C4-2B (cell line): ENCODE results near the gene CEP295NL.
"Not testable (repeated sequence)": the region's sequence is repeated elsewhere in the genome, so short reads cannot be mapped to it uniquely, and the experiment has no call there.

ENCODE experiments used
- H3K27ac ChIP-seq: fragments of 450-650 bp; 2 replicates; pipeline ENCODE4 v1.5.1; 2017
- ZFX ChIP-seq: fragments of 450-650 bp; IDR thresholded peaks from 2 replicates; pipeline ENCODE4 v1.6.1; 2017
- TF ChIP-seq, protein P1 (sequence below): fragments of 450-650 bp; conservative IDR thresholded peaks from 2 replicates; pipeline ENCODE4 v1.5.1; 2017; ENCODE audit warnings: mild to moderate bottlenecking

CEP295NL gene

DNA sequence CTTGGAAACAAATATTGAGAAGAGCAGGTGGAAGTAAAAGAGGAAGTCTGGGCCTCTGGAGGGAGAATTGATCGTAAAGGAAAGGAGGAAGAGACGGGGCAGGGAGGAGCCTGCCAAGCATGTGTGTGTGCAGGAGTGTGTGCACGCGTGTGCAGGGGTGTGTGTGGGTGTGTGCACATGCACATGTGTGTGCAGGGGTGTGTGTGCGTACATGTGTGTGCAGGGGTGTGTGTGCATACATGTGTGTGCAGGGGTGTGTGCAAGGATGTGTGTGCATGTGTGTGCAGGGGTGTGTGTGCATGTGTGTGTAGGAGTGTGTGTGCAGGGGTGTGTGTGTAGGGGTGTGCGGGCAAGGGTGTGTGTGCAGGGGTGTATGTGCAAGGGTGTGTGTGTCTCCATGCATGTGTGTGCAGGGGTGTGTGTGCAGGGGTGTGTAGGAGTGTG is 10.0 kb downstream of the CEP295NL start:
- no peak for TF ChIP-seq ZFX
- TF ChIP-seq, protein P1, sequence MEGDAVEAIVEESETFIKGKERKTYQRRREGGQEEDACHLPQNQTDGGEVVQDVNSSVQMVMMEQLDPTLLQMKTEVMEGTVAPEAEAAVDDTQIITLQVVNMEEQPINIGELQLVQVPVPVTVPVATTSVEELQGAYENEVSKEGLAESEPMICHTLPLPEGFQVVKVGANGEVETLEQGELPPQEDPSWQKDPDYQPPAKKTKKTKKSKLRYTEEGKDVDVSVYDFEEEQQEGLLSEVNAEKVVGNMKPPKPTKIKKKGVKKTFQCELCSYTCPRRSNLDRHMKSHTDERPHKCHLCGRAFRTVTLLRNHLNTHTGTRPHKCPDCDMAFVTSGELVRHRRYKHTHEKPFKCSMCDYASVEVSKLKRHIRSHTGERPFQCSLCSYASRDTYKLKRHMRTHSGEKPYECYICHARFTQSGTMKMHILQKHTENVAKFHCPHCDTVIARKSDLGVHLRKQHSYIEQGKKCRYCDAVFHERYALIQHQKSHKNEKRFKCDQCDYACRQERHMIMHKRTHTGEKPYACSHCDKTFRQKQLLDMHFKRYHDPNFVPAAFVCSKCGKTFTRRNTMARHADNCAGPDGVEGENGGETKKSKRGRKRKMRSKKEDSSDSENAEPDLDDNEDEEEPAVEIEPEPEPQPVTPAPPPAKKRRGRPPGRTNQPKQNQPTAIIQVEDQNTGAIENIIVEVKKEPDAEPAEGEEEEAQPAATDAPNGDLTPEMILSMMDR = no peak
- H3K27ac ChIP-seq = no peak overlapping the region

GRCh38 chr17:78892520-78892919 is 10.5 kb downstream of the CEP295NL start:
- no peak overlapping the region for H3K27ac ChIP-seq
- TF ChIP-seq, protein P1 = no peak

- TF ChIP-seq, protein P1 = no peak
- no peak for TF ChIP-seq ZFX
Observed at GRCh38 chr17:78892062-78892456, 10.9 kb downstream of the CEP295NL start.

DNA sequence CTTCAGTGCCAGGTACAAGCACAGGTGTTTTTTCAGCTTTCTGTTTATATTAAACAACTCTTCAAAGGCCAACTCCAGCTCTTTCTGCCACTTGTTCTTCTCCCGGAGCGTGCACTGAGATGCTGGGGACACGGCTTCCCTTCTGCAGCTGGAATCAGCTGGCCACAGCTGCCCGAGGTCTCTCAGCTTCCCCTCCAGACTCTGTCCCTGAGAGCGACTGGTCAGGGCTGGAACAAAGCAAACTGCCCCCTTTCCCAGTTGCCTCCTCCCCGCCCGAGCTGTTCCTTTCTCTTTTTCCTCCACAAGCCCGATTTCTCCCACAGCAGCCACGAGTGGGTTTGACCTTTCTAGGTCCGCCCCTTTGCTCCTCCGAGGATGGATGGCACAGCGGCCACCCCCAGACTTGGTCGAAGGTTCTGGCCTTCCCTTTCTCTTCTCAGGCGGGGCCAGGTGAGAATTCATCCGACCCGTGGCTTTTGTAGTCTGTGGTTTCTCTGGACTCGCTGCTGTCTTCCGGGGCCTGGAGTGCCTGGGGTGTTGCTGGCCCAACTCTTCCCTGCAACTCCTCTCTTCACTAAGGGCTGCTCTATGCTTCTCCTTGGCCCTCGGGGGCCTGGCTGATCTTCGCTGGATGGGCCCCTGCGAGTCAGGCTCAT is 11.5 kb downstream of the CEP295NL start:
- H3K27ac ChIP-seq = no peak overlapping the region
- TF ChIP-seq ZFX = no peak
- TF ChIP-seq, protein P1 = no peak

More at GRCh38 chr17:78892062-78892456, 10.9 kb downstream of the CEP295NL start:
- no peak overlapping the region for H3K27ac ChIP-seq

- no peak overlapping the region for H3K27ac ChIP-seq
- TF ChIP-seq ZFX = no peak
- TF ChIP-seq, protein P1 = no peak
Observed at GRCh38 chr17:78890498-78890897, 12.5 kb downstream of the CEP295NL start.

DNA sequence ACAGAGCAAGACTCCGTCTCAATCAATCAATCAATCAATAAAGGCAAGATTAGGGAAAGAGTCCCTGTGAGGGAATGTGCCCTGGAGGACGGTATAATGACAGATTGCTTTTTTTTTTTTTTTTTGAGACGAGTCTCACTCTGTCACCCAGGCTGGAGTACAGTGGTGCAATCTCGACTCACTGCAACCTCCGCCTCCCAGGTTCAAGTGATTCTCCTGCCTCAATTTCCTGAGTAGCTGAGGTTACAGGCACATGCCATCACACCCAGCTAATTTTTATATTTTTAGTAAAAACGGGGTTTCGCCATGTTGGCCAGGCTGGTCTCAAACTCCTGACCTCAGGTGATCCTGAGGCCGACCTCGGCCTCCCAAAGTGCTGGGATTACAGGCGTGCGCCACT is 12.9 kb downstream of the CEP295NL start:
- not testable (repeated sequence) for H3K27ac ChIP-seq

DNA sequence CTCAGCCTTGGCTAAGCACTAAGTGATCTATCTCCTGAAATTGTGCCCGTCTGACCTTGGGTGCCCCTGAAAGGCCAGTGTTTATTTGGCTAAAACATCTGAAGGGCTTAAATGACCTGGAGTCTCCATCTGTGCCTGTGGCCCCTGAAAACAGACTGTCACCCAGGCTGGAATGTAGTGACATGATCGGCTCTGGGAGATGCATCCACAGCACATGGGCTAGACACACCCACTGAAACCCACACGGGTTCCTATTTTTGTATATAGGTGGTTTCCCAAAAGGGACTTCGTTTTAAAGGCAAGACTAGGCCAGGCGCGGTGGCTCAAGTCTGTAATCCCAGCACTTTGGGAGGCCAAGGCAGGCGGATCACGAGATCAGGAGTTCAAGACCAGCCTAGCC is 13.5 kb downstream of the CEP295NL start:
- no peak for TF ChIP-seq ZFX
- TF ChIP-seq, protein P1 = no peak
- H3K27ac ChIP-seq = no peak overlapping the region

- TF ChIP-seq ZFX = no peak
- TF ChIP-seq, protein P1 = no peak
- H3K27ac ChIP-seq = no peak overlapping the region
Observed at GRCh38 chr17:78888941-78889518, 14.0 kb downstream of the CEP295NL start.
